SK-N-MC (cell line): Measurements from ENCODE around the gene SCAF8.

ENCODE experiments used
- EZH2 ChIP-seq: fragments of 200-600 bp; sonication (generic); IDR thresholded peaks from one replicate; pipeline ENCODE4 v1.6.1; 2017; ENCODE audit warnings: antibody characterized with exemption
- FOXP2 ChIP-seq: optimal IDR thresholded peaks from 2 replicates; pipeline ENCODE3; 2011; ENCODE audit warnings: mild to moderate bottlenecking, moderate library complexity; ENCODE audit not compliant: insufficient read depth; ENCODE audit errors: extremely low read length, control extremely low read depth
- POLR2AphosphoS5 ChIP-seq: IDR thresholded peaks from 2 replicates; pipeline ENCODE4 v1.6.1; 2012; ENCODE audit warnings: mild to moderate bottlenecking, low read depth, low read length, borderline replicate concordance

GRCh38 chr6:154751011-154751800, 18.0 kb downstream of the SCAF8 start:
- no peak for TF ChIP-seq POLR2AphosphoS5
- no peak for TF ChIP-seq EZH2
- TF ChIP-seq FOXP2, result no peak
